Measurements from ENCODE around the gene WDR45B. TPM values are rescaled to one million over a fixed set of nuclear protein-coding genes. Genes with fewer than 3 reads are reported as not detected.
"Not testable (repeated sequence)": the region's sequence is repeated elsewhere in the genome, so short reads cannot be mapped to it uniquely, and the experiment has no call there.

WDR45B gene
- total RNA-seq, 3 donors from 2014 or later, result 74.2 to 118 (median 83.9) TPM

DNA sequence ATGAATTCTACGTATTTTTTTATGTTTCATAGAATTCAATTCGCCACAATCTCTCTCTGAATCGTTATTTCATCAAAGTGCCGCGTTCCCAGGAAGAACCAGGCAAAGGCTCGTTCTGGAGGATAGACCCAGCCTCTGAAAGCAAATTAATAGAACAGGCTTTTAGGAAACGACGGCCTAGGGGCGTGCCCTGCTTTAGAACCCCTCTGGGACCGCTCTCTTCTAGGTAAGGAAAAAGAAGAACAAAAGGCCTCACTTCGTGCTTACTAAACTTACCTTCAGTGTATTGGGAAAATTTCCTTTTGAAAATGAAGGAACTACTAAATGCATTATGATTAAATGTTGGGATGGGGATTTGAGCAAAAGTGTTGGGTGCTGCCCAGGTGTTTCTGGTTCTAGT is 65.5 kb downstream of the WDR45B start:
- H3K36me3 ChIP-seq, result peaks cover 10% of the 10 kb centered on the region
- TF ChIP-seq CTCF (IDR thresholded peaks at IDR 0.05) (no peak), POLR2AphosphoS5 (IDR thresholded peaks at IDR 0.05) (no peak), POLR2A (IDR thresholded peaks at IDR 0.05) (no peak)
- no peaks in the 10 kb centered on the region for H3K27me3 ChIP-seq
- no peak overlapping the region for H3K4me3 ChIP-seq
- intact Hi-C loops (cut with DNase I; ENCODE audit: low total_unique reads), result no loop called here
- DNase-seq (ENCODE audit: low spot score in 2 of 2), result no peak
- no peaks in the 10 kb centered on the region for H3K4me1 ChIP-seq
- no peaks in the 10 kb centered on the region for H3K9me3 ChIP-seq
- peak overlapping the region in 1 of 2 donors; percentile 60 for H3K27ac ChIP-seq

DNA sequence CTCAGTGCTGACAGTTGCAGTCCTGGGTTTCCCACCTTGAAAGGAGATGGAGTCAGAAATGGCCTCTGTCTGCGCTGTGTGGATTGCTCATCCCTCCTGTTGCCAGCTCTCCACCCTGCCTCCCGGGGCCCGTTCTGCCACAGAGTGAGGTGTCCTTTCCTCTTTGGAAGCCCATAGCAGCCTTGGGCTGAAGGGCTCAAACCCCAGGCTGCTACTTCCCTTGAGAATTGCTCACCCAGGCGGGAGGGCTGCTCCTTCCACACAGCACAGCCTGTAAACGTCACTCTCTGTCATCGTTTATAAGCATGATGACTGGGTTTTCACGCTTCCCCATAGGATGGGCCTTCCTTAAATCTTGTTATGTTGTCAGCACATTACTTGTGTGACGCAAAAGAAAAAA is 66.0 kb downstream of the WDR45B start:
- no peak for TF ChIP-seq POLR2A (IDR thresholded peaks at IDR 0.05)
- TF ChIP-seq POLR2AphosphoS5 (IDR thresholded peaks at IDR 0.05), result no peak
- no peak for TF ChIP-seq CTCF (IDR thresholded peaks at IDR 0.05)
- H3K27me3 ChIP-seq, result no peaks in the 10 kb centered on the region
- peaks cover 6% of the 10 kb centered on the region for H3K36me3 ChIP-seq
- H3K4me1 ChIP-seq, result no peaks in the 10 kb centered on the region
- H3K4me3 ChIP-seq, result no peak overlapping the region
- no peak for DNase-seq (ENCODE audit: low spot score in 2 of 2)
- H3K9me3 ChIP-seq, result no peaks in the 10 kb centered on the region
- H3K27ac ChIP-seq, result peak overlapping the region in 1 of 2 donors; percentile 41
- intact Hi-C loops (cut with DNase I; ENCODE audit: low total_unique reads), result no loop called here

GRCh38 chr17:82579969-82580368 is 68.3 kb downstream of the WDR45B start:
- H3K9me3 ChIP-seq; H3K36me3 ChIP-seq; H3K4me3 ChIP-seq; H3K4me1 ChIP-seq; H3K27me3 ChIP-seq; intact Hi-C loops (cut with DNase I; ENCODE audit: low total_unique reads); DNase-seq (ENCODE audit: low spot score in 2 of 2): not testable (repeated sequence)
- peak overlapping the region in 1 of 2 donors; percentile 25 for H3K27ac ChIP-seq

DNA sequence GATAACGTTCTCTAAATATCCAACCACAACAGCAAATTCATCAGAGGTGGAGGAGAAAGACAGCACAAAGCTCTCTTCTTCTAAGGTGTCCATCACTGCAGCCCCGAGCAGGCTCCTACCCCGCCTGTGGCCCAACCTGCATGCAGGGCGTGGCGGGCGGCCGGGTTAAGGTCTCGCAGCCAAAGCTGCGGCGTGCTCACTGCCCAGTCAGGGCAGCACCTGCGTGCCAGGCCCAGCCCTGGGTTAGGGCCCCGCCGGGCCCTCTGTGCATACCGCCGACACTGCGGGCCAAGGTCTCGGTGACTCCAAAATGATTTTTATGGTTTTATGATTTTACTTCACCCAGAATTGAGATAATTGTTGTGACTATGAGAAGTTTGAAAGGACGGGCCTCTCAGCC is 70.9 kb downstream of the WDR45B start:
- TF ChIP-seq POLR2A (IDR thresholded peaks at IDR 0.05), result no peak
- TF ChIP-seq CTCF (IDR thresholded peaks at IDR 0.05), result no peak
- no peak for TF ChIP-seq POLR2AphosphoS5 (IDR thresholded peaks at IDR 0.05)
- no peaks in the 10 kb centered on the region for H3K36me3 ChIP-seq
- intact Hi-C loops (cut with DNase I; ENCODE audit: low total_unique reads), result no loop called here
- no peaks in the 10 kb centered on the region for H3K27me3 ChIP-seq
- H3K4me3 ChIP-seq, result no peak overlapping the region
- no peaks in the 10 kb centered on the region for H3K4me1 ChIP-seq
- no peak for DNase-seq (ENCODE audit: low spot score in 2 of 2)
- no peaks in the 10 kb centered on the region for H3K9me3 ChIP-seq
- no peak overlapping the region for H3K27ac ChIP-seq

DNA sequence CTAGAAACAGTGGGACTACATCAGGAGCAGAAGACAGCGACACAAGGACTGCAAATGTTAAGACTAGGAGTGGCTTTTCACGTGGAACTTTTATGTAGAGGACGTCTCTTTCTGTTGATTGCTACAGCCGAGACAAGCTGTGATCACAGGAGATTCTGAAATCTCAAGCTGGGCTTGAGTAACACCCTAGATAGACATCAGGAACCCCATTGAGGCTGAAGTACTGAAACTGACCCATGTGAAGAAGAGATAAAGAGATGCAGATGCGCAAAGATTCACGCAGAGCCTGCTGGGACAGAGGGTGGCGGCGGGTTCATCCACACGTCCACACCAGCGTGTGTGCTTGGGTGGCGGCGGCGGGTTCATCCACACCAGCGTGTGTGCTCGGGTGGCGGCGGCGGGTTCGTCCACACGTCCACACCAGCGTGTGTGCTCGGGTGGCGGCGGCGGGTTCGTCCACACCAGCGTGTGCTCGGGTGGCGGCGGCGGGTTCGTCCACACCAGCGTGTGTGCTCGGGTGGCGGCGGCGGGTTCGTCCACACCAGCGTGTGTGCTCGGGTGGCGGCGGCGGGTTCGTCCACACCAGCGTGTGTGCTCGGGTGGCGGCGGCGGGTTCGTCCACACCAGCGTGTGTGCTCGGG is 72.5 kb downstream of the WDR45B start:
- H3K4me3 ChIP-seq; H3K27me3 ChIP-seq; H3K36me3 ChIP-seq; DNase-seq (ENCODE audit: low spot score in 2 of 2); H3K27ac ChIP-seq; H3K9me3 ChIP-seq; intact Hi-C loops (cut with DNase I; ENCODE audit: low total_unique reads); H3K4me1 ChIP-seq: not testable (repeated sequence)

GRCh38 chr17:82574041-82574440 is 74.2 kb downstream of the WDR45B start:
- intact Hi-C loops (cut with DNase I; ENCODE audit: low total_unique reads), result no loop called here
- H3K4me3 ChIP-seq, result no peak overlapping the region
- TF ChIP-seq POLR2A (IDR thresholded peaks at IDR 0.05) (no peak), CTCF (IDR thresholded peaks at IDR 0.05) (no peak), POLR2AphosphoS5 (IDR thresholded peaks at IDR 0.05) (no peak)
- no peaks in the 10 kb centered on the region for H3K36me3 ChIP-seq
- no peaks in the 10 kb centered on the region for H3K4me1 ChIP-seq
- H3K27ac ChIP-seq, result no peak overlapping the region
- no peaks in the 10 kb centered on the region for H3K9me3 ChIP-seq
- no peaks in the 10 kb centered on the region for H3K27me3 ChIP-seq
- DNase-seq (ENCODE audit: low spot score in 2 of 2), result no peak

Data from breast epithelium (tissue), 4 donors.